Common myeloid progenitor, CD34-positive (primary cell): Measurements from ENCODE around the gene NBR1.
"Not testable (repeated sequence)": the region's sequence is repeated elsewhere in the genome, so short reads cannot be mapped to it uniquely, and the experiment has no call there.

Source experiments
- CTCF ChIA-PET: fragments of 350-600 bp; sonication (Branson Sonifier 250); formaldehyde crosslinking; loops from one replicate; lab custom pipeline; 2021; ENCODE audit warnings: antibody characterized with exemption; lab: Charles Lee
- POLR2A ChIA-PET: fragments of 350-600 bp; sonication (Branson Sonifier 250); formaldehyde crosslinking; loops from one replicate; lab custom pipeline; 2021; ENCODE audit warnings: antibody characterized with exemption; lab: Charles Lee
- DNase-seq, 3 donors: peaks; one replicate each; pipeline versions ENCODE4 v3.0.0 to v3.0.0-alpha.2; 2013
- H3K27ac ChIP-seq, 2 experiments: 1 replicate in 1 of 2; 2 replicates in 1 of 2; pipeline ENCODE4 v1.7.0; 2013; ENCODE audit warnings: inconsistent platforms in 2 of 2, low read length in 2 of 2, mild to moderate bottlenecking in 2 of 2, low read depth in 1 of 2, moderate library complexity in 1 of 2; ENCODE audit not compliant: severe bottlenecking in 2 of 2, insufficient read depth in 1 of 2, poor library complexity in 1 of 2
- H3K27me3 ChIP-seq, 5 experiments: replicated peaks in 2 of 5; 1 replicate in 3 of 5; 2 replicates in 2 of 5; pipeline versions ENCODE4 v1.6.1 to v1.7.0; 2013; ENCODE audit warnings: low read length in 4 of 5, mild to moderate bottlenecking in 2 of 5, moderate library complexity in 2 of 5, inconsistent platforms in 1 of 5; ENCODE audit not compliant: insufficient read depth in 5 of 5, control insufficient read depth in 4 of 5
- H3K36me3 ChIP-seq, 4 experiments: 1 replicate in 2 of 4; 2 replicates in 2 of 4; pipeline versions ENCODE4 v1.6.1 to v1.7.0; 2013; ENCODE audit warnings: low read length in 3 of 4, control low read depth in 1 of 4, mild to moderate bottlenecking in 1 of 4; ENCODE audit not compliant: control insufficient read depth in 4 of 4, insufficient read depth in 4 of 4
- H3K4me1 ChIP-seq, 4 experiments: 1 replicate in 3 of 4; 2 replicates in 1 of 4; pipeline versions ENCODE4 v1.6.1 to v1.7.1; 2013; ENCODE audit warnings: low read length in 3 of 4, mild to moderate bottlenecking in 3 of 4, control low read depth in 1 of 4, inconsistent platforms in 1 of 4, moderate library complexity in 1 of 4; ENCODE audit not compliant: control insufficient read depth in 4 of 4, insufficient read depth in 4 of 4; ENCODE audit errors: control extremely low read depth in 1 of 4
- H3K4me3 ChIP-seq, 7 experiments: 1 replicate in 4 of 7; 2 replicates in 3 of 7; pipeline versions ENCODE4 v1.5.1 to v1.7.0; 2013; ENCODE audit warnings: mild to moderate bottlenecking in 7 of 7, low read length in 6 of 7, moderate library complexity in 6 of 7, inconsistent platforms in 2 of 7, low read depth in 2 of 7, control low read depth in 1 of 7; ENCODE audit not compliant: insufficient read depth in 4 of 7, control insufficient read depth in 1 of 7; ENCODE audit errors: extremely low read depth in 1 of 7
- H3K9me3 ChIP-seq, 5 experiments: 1 replicate in 4 of 5; 2 replicates in 1 of 5; pipeline versions ENCODE4 v1.6.1 to v1.7.1; 2013; ENCODE audit warnings: low read length in 4 of 5, mild to moderate bottlenecking in 2 of 5, inconsistent platforms in 1 of 5, low read depth in 1 of 5, moderate library complexity in 1 of 5; ENCODE audit not compliant: control insufficient read depth in 4 of 5, insufficient read depth in 2 of 5; ENCODE audit errors: control extremely low read depth in 1 of 5
- WGBS: methylation state at CpG from one replicate; pipeline ENCODE4 v1.1.5; 2013; ENCODE audit not compliant: insufficient coverage; 5-methylcytosine and 5-hydroxymethylcytosine counted together

NBR1 gene

GRCh38 chr17:43199633-43200032, 28.6 kb downstream of the NBR1 start:
- no peaks in the 10 kb centered on the region for H3K4me1 ChIP-seq
- no peak overlapping the region for H3K27ac ChIP-seq
- ChIA-PET POLR2A (interaction anchor here (0.7 to 1.0 kb wide), 2 partner anchors 28 to 116 kb away, joined by 3 to 5 read pairs; no protein-coding TSS in a partner anchor), CTCF (interaction anchor here (0.9 to 1.5 kb wide), 4 partner anchors 8 to 28 kb away, joined by 3 to 5 read pairs (median 4); no protein-coding TSS in a partner anchor)
- H3K27me3 ChIP-seq: no peaks in the 10 kb centered on the region
- 100% methylated on average over 2 of the region's 2 CpGs for WGBS
- no peaks in the 10 kb centered on the region for H3K9me3 ChIP-seq
- peaks cover 28 to 78% (median 42%) of the 10 kb centered on the region in 4 experiments for H3K36me3 ChIP-seq
- no peak for DNase-seq
- H3K4me3 ChIP-seq: no peak overlapping the region

GRCh38 chr17:43200127-43200526, 29.1 kb downstream of the NBR1 start:
- ChIA-PET POLR2A (interaction anchor here (0.7 to 1.0 kb wide), 3 partner anchors 12 to 115 kb away, joined by 3 to 5 read pairs (median 3); partner anchors contain the start of gene TMEM106A), CTCF (interaction anchor here (0.9 to 1.4 kb wide), 3 partner anchors 9 to 28 kb away, joined by 3 to 5 read pairs (median 4); no protein-coding TSS in a partner anchor)
- H3K4me1 ChIP-seq: no peaks in the 10 kb centered on the region
- no peaks in the 10 kb centered on the region for H3K9me3 ChIP-seq
- peaks cover 25 to 76% (median 39%) of the 10 kb centered on the region in 4 experiments for H3K36me3 ChIP-seq
- H3K27me3 ChIP-seq: no peaks in the 10 kb centered on the region
- no peak overlapping the region for H3K4me3 ChIP-seq
- no peak overlapping the region for H3K27ac ChIP-seq
- 90% methylated on average over 4 of the region's 4 CpGs for WGBS
- DNase-seq: no peak

DNA sequence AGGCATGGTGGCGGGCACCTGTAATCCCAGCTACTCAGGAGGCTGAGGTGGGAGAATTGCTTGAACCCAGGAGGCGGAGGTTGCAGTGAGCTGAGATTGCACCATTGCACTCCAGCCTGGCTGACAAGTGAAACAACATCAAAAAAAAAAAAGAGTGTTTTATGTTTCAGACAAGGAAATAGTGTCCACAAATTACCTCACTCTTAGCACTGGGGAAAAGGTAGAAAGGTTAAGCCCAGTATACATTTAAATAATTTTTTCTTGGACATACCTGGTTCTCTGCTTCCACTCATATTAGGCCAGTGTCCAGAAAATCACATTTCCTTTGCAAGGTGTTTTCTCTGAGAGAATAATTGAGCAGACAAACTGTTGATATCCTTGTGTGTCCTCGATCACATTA, 32.0 kb downstream of the NBR1 start:
- H3K27ac ChIP-seq, H3K27me3 ChIP-seq, H3K4me1 ChIP-seq, DNase-seq, POLR2A ChIA-PET, H3K9me3 ChIP-seq, H3K4me3 ChIP-seq: not testable (repeated sequence)
- peaks cover 24 to 63% (median 29%) of the 10 kb centered on the region in 4 experiments for H3K36me3 ChIP-seq
- WGBS: 100% methylated on average over 2 of the region's 3 CpGs
- CTCF ChIA-PET: interaction anchor here (0.6 kb wide), 1 partner anchor 107 kb away, joined by 3 read pairs; no protein-coding TSS in a partner anchor

- H3K9me3 ChIP-seq: no peaks in the 10 kb centered on the region
- peaks cover 8 to 28% (median 16%) of the 10 kb centered on the region in 4 experiments for H3K36me3 ChIP-seq
- no peaks in the 10 kb centered on the region for H3K27me3 ChIP-seq
- H3K4me1 ChIP-seq: peaks cover 21 to 35% (median 28%) of the 10 kb centered on the region in 4 experiments
- ChIA-PET POLR2A (interaction anchor here (4.4 kb wide), 1 partner anchor 105 kb away, joined by 51 read pairs; no protein-coding TSS in a partner anchor), CTCF (interaction anchor here (1.6 kb wide), 1 partner anchor 105 kb away, joined by 6 read pairs; no protein-coding TSS in a partner anchor)
- H3K4me3 ChIP-seq: peak overlapping the region in 6 of 7 experiments; percentile 83 to 94 (median 86)
- DNase-seq: no peak
- H3K27ac ChIP-seq: peak overlapping the region; percentile 66 to 87
- 82% methylated on average over 1 of the region's 3 CpGs for WGBS
Observed at GRCh38 chr17:43210576-43210975, 39.6 kb downstream of the NBR1 start.

GRCh38 chr17:43211123-43211479, 40.1 kb downstream of the NBR1 start:
- peaks cover 12 to 33% (median 19%) of the 10 kb centered on the region in 4 experiments for H3K36me3 ChIP-seq
- peaks cover 21 to 35% (median 28%) of the 10 kb centered on the region in 4 experiments for H3K4me1 ChIP-seq
- DNase-seq: peak in 2 of 3 donors; percentile 0 to 3
- ChIA-PET POLR2A (interaction anchor here (0.9 to 4.4 kb wide), 6 partner anchors 33 to 158 kb away, joined by 3 to 51 read pairs (median 3); partner anchors contain the start of gene NBR1), CTCF (interaction anchor here (0.5 to 1.6 kb wide), 3 partner anchors 32 to 105 kb away, joined by 3 to 6 read pairs (median 3); no protein-coding TSS in a partner anchor)
- H3K27me3 ChIP-seq: no peaks in the 10 kb centered on the region
- peak overlapping the region; percentile 82 to 94 (median 85) for H3K4me3 ChIP-seq
- no peaks in the 10 kb centered on the region for H3K9me3 ChIP-seq
- H3K27ac ChIP-seq: peak overlapping the region; percentile 66 to 87
- WGBS: 60% methylated on average over 1 of the region's 2 CpGs

- H3K36me3 ChIP-seq: peaks cover 16 to 40% (median 23%) of the 10 kb centered on the region in 4 experiments
- ChIA-PET CTCF (interaction anchor here (0.5 to 1.6 kb wide), 5 partner anchors 33 to 188 kb away, joined by 3 to 6 read pairs (median 4); no protein-coding TSS in a partner anchor), POLR2A (interaction anchor here (0.5 to 4.4 kb wide), 8 partner anchors 11 to 157 kb away, joined by 3 to 51 read pairs (median 3); partner anchors contain the start of gene NBR1)
Observed at GRCh38 chr17:43211480-43212402, 40.7 kb downstream of the NBR1 start, which contains the start of gene TMEM106A. Gene TMEM106A (plus strand): TSS chr17:43211875. CDS start chr17:43213042, 1,167 bp downstream.

More at GRCh38 chr17:43211480-43212402, 40.7 kb downstream of the NBR1 start, which contains the start of gene TMEM106A:
- 0% methylated on average over 35 of the region's 54 CpGs for WGBS
- no peaks in the 10 kb centered on the region for H3K27me3 ChIP-seq
- H3K27ac ChIP-seq: peak within 1 kb of the TSS; percentile 66 to 87
- peaks cover 21 to 35% (median 28%) of the 10 kb centered on the region in 4 experiments for H3K4me1 ChIP-seq
- peak within 1 kb of the TSS; percentile 82 to 94 (median 85) for H3K4me3 ChIP-seq
- H3K9me3 ChIP-seq: no peaks in the 10 kb centered on the region
- peak; percentile 75 to 86 (median 78) for DNase-seq
